Tibial nerve (tissue), 4 donors: Measurements from ENCODE around the gene METTL17.

Experiments
- CTCF ChIP-seq, 5 experiments: fragments of 200-600 bp in 3 of 5; fragments of 450-650 bp in 2 of 5; sonication (generic) in 3 of 5; IDR thresholded peaks; one replicate each; pipeline ENCODE4 v1.5.1; 2016 to 2019; ENCODE audit warnings: antibody characterized with exemption in 5 of 5, mild to moderate bottlenecking in 3 of 5, moderate library complexity in 2 of 5
- EP300 ChIP-seq, 2 donors: sonication (generic); formaldehyde crosslinking; IDR thresholded peaks; one replicate each; pipeline ENCODE4 v1.6.1; 2017; ENCODE audit warnings: antibody characterized with exemption in 2 of 2, mild to moderate bottlenecking in 1 of 2

- no peak for TF ChIP-seq EP300 (IDR thresholded peaks at IDR 0.05)
- no peak for TF ChIP-seq CTCF (IDR thresholded peaks at IDR 0.05)
Measured at GRCh38 chr14:21023817-21024584, 34.2 kb downstream of the METTL17 start.
